ENCODE results near the gene ARL2. TPM values are rescaled to one million over a fixed set of nuclear protein-coding genes. Genes with fewer than 3 reads are reported as not detected.

The ARL2 gene
- total RNA-seq, 1 donor: 14.2 TPM

DNA sequence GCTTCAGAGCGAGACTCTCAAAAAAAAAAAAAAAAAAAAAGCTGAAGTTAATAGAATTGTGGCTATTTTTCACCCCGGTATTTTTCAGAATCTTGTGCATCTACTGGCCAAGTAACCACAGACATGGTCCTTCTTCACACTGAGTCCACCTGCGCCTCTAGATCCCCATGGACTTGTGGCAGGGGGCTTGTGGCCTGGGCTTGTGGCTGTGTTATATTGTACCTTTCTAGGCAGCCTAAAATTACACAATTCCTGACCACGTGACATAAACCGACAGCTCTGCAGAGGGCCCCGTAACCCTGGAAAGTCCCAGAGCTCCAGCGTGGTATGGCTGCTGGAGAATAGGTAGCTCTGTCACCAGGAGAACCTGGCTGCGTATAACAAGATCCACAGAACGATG, 55.3 kb downstream of the ARL2 start:
- Histone ChIP-seq H3K4me3 (ENCODE audit: low read length) (no peak overlapping the region), H3K4me1 (ENCODE audit: insufficient read depth, low read length) (no peaks in the 10 kb centered on the region), H3K27me3 (ENCODE audit: insufficient read depth, low read length) (no peaks in the 10 kb centered on the region), H3K9me3 (ENCODE audit: low read depth, low read length) (no peaks in the 10 kb centered on the region)

Other genes with a start within 250 kb of the ARL2 start
- gene SF1, start 235.6 kb upstream of the ARL2 start, total RNA-seq: 773 TPM
- 41.6 TPM for gene MAP4K2, start 210.9 kb upstream of the ARL2 start, total RNA-seq
- 4.0 TPM for gene MEN1, start 203.6 kb upstream of the ARL2 start, total RNA-seq
- gene CDC42BPG, start 169.5 kb upstream of the ARL2 start, total RNA-seq: 1.7 TPM
- gene EHD1, start 135.5 kb upstream of the ARL2 start, total RNA-seq: 183 TPM
- gene ATG2A, start 97.0 kb upstream of the ARL2 start, total RNA-seq: 80.2 TPM
- 5.8 TPM for gene PPP2R5B, start 89.5 kb upstream of the ARL2 start, total RNA-seq
- not detected for gene GPHA2, start 78.3 kb upstream of the ARL2 start, total RNA-seq
- not detected for gene MAJIN, start 42.1 kb upstream of the ARL2 start, total RNA-seq
- not detected for gene BATF2, start 17.2 kb upstream of the ARL2 start, total RNA-seq
- 12.9 TPM for gene SNX15, start 13.3 kb downstream of the ARL2 start, total RNA-seq
- 0.52 TPM for gene SAC3D1, start 27.1 kb downstream of the ARL2 start, total RNA-seq
- 6.6 TPM for gene NAALADL1, start 44.4 kb downstream of the ARL2 start, total RNA-seq
- gene CDCA5, start 69.9 kb downstream of the ARL2 start, total RNA-seq: not detected
- 17.6 TPM for gene ZFPL1, start 70.1 kb downstream of the ARL2 start, total RNA-seq
- gene VPS51, start 82.1 kb downstream of the ARL2 start, total RNA-seq: 397 TPM
- gene TM7SF2, start 97.7 kb downstream of the ARL2 start, total RNA-seq: 9.1 TPM
- gene ZNHIT2, start 103.5 kb downstream of the ARL2 start, total RNA-seq: 5.7 TPM
- 338 TPM for gene FAU, start 108.0 kb downstream of the ARL2 start, total RNA-seq
- gene MRPL49, start 108.2 kb downstream of the ARL2 start, total RNA-seq: 40.7 TPM
- 23.6 TPM for gene SYVN1, start 120.4 kb downstream of the ARL2 start, total RNA-seq
- gene SPDYC, start 156.1 kb downstream of the ARL2 start, total RNA-seq: not detected
- 76.2 TPM for gene CAPN1, start 167.8 kb downstream of the ARL2 start, total RNA-seq
- 12.2 TPM for gene POLA2, start 247.8 kb downstream of the ARL2 start, total RNA-seq